Eye (tissue), 1 donor: ENCODE data around the gene MSH4.
A peak's percentile ranks its signal among the peaks of the same experiment; 100 is the strongest.
"Not testable (repeated sequence)": the region's sequence is repeated elsewhere in the genome, so short reads cannot be mapped to it uniquely, and the experiment has no call there.

Experiments
- DNase-seq: peaks from one replicate; pipeline ENCODE4 v3.0.0-alpha.2; 2015

Gene MSH4

GRCh38 chr1:75796376-75797272 is at the start of gene MSH4:
Gene MSH4, plus strand, starts transcription at chr1:75796882. Its CDS starts 104 bp downstream, at chr1:75796986.
- DNase-seq: peak; percentile 77

DNA sequence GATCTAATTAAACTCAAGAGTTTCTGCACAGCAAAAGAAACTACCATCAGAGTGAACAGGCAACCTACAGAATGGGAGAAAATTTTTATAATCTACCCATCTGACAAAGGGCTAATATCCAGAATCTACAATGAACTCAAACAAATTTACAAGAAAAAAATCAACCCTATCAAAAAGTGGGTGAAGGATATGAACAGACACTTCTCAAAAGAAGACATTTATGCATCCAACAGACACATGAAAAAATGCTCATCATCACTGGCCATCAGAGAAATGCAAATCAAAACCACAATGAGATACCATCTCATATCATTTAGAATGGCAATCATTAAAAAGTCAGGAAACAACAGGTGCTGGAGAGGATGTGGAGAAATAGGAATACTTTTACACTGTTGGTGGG is 39.5 kb upstream of the MSH4 start:
- not testable (repeated sequence) for DNase-seq

DNA sequence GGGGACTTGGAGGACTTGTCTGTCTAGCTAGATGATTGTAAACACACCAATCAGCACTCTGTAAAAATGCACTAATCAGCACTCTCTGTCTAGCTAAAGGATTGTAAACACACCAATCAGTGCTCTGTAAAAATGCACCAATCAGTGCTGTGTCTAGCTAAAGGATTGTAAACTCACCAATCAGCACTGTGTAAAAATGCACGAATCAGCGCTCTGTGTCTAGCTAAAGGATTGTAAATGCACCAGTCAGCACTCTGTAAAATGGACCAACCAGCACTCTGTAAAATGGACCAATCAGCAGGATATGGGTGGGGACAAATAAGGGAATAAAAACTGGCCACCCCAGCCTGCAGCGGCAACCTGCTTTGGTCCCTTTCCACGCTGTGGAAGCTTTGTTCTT is 38.1 kb upstream of the MSH4 start:
- not testable (repeated sequence) for DNase-seq

- DNase-seq: no peak
These were observed 32.5 kb upstream of the MSH4 start for GRCh38 chr1:75764057-75764655.

GRCh38 chr1:75765697-75766355 is 30.9 kb upstream of the MSH4 start:
- DNase-seq: no peak

DNA sequence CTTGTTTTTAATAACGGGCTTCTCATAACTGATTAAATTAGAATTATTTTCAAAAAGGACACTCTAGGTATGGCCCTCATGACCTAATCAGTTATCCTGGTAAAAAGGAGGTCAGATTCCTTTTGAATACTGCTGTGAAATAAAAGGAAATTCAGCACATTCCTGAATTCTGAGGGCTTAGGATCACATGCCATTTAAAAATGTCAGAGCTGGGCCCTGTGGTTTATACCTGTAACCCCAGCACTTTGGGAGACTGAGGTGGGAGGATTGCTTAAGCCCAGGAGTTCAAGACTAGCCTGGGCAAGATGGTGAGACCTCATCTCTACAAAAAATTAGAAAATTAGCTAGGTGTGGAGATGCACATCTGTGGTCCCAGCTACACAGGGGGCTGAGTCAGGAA is 28.7 kb upstream of the MSH4 start:
- no peak for DNase-seq

DNA sequence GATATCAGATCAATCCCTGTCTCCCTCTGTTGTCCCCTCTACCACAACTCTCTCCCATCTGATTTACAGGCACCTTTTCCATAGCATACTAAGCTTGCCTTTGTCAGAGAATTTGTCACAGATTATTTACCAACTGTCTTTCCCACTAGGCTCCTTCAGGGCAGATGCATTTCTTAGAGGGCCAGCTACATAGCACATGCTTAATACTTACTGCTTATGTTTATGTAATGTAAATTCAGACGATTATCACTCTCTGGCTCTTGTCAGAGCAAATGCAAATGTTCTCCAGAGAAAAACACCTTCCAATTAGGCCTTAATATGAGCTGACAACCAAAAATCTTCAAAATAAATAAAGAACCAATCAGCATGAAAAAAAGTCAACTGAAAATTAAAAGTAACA is 25.9 kb upstream of the MSH4 start:
- no peak for DNase-seq

DNA sequence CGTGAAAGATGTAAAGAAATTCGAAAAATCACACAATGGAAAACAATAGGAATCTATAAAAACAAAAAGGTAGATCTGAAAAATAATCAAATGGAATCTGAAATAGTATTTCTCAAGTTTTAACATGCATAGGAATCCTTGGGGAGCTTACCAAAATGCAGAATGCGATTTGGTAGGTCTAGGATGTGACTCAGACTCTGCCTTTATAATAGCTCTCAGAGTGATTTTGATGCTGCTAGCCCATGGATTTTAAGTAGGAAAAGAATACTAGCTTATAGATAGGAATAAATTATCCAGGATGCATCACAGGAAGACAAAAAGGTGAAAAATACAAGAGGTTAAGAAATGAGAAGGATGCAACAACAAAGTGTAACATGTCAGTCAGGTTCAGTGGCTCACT is 24.7 kb upstream of the MSH4 start:
- no peak for DNase-seq

DNA sequence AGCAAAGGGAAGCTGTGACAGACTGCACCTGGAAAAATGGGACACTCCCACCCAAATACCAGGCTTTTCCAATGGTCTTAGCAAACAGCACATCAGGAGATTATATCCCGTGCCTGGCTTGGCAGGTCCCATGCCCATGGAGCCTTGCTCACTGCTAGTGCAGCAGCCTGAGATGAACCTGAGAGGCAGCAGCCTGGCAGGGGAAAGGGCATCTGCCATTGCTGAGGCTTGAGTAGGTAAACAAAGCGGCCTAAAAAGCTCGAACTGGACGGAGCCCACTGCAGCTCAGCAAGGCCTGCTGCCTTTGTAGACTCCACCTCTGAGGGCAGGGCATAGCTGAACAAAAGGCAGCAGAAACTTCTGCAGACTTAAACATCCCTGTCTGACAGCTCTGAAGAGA is 18.9 kb upstream of the MSH4 start:
- DNase-seq: not testable (repeated sequence)

DNA sequence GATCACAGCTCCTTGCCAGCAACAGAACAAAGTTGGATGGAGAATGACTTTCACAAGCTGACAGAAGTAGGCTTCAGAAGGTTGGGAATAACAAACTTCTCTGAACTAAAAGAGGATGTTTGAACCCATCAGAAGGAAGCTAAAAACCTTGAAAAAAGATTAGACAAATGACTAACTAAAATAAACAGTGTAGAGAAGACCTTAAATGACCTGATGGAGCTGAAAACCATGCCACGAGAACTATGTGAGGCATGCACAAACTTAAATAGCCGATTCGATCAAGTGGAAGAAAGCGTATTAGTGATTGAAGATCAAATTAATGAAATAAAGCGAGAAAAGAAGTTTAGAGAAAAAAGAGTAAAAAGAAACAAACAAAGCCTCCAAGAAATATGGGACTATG is 18.0 kb upstream of the MSH4 start:
- not testable (repeated sequence) for DNase-seq

- DNase-seq: not testable (repeated sequence)
These were observed 16.5 kb upstream of the MSH4 start for GRCh38 chr1:75780183-75780582.

DNA sequence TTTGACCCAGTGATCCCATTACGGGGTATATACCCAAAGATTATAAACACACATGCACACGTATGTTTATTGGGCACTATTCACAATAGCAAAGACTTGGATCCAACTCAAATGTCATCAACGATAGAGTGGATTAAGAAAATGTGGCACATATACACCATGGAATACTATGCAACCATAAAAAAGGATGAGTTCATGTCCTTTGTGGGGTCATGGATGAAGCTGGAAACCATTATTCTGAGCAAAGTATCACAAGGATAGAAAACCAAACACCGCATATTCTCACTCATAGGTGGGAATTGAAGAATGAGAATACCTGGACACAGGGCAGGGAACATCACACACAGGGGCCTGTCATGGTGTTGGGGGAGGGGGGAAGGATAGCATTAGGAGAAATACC is 12.8 kb upstream of the MSH4 start:
- DNase-seq: not testable (repeated sequence)

GRCh38 chr1:75785320-75785982 is 11.2 kb upstream of the MSH4 start:
- no peak for DNase-seq

- peak; percentile 99 for DNase-seq
These were observed 10.5 kb upstream of the MSH4 start, which contains the start of gene RABGGTB for GRCh38 chr1:75785983-75786853. Gene RABGGTB, plus strand, starts transcription at chr1:75786256. Its CDS starts 16 bp downstream, at chr1:75786272.

DNA sequence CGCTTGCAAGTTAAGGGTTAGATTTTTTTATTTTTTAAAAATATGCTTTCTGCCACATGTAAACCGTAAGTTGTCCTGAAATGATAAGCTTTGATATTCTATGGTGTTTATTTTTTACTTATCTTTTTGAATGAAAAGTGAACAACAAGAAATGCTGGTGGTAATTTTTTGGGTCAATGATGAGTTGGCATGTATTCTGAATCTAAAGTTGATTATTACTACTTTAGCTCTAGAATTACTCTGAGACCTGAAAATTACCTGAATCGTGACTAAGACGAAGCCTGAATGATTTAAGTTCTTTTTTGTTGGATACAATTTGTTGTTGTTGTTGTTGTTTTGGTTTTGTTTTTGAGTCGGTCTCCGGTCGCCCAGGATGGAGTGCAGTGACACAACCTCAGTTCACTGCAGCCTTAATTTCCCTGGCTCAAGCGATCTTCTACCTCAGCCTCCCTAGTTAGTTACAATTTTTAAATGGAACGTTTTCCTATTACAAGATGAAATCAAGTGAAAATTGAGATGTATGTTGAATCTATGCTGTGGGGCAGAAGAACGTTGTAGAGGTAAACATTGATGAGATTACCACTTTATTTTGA is 9.7 kb upstream of the MSH4 start:
- DNase-seq: no peak

DNA sequence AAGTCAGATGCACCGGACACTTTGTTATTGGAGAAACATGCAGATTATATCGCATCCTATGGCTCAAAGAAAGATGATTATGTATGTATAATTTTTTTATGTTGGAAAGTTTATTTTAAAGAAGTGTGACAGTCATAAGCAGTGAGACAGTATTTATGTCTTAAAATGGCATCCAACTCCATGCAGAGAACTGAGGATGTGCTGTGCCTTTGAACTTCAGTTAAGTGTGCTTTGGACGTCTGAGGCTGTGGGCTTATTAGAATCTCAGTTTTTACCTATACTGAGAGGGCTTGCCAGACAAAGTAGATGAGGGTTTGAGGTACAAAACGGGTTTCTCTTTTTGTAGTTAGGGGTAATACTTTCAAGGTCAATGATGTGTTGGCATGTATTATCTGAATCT is 9.2 kb upstream of the MSH4 start:
- no peak for DNase-seq

DNA sequence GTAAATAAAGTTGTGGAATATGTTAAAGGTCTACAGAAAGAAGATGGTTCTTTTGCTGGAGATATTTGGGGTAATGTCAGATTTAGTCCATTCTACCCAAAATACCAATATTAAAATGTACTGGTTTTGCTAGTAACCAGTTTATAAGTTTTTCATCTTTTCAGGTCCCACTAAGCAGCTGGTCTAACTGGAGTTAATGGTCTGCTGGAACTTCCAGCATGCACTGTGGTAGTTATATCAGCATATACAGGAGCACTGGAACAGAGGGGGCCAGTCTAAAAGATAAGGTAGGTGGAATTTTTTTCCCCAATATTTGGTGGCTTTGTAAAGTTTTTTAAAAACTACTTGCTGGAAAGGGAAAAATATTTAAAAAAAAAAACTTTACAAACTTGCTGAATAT is 6.7 kb upstream of the MSH4 start:
- DNase-seq: no peak

DNA sequence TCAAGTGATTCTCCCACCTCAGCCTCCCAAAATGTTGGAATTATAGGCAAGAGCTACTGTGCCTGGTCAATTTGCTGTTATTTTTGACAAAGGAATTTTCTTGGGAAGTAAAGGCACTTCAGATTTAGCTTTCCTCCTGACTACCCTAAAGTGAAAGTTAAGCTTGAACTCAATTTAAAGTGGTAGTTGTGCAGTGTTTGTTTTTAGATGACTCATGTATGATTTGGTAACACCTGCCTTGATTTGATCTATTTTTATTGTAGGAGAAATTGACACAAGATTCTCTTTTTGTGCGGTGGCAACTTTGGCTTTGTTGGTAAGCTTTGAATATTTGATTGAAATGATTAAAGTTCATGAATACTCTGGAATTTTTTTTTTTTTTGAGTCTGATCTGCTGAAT is 5.7 kb upstream of the MSH4 start:
- no peak for DNase-seq

DNA sequence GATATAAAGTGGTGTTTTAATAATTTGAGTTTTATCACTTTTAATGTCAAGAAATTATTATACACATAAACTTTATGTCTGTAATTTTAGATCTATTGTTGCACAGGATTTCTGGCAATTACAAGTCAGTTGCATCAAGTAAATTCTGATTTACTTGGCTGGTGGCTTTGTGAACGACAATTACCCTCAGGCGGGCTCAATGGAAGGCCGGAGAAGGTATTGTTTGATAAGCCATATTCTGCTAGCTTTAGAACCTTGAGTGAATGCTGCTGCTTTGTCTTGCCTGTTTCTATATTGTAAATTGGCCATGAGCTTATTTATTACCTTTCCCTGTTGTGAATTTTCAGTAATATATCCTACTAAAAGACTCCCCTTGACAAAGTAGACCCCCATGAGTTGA is 4.6 kb upstream of the MSH4 start:
- no peak for DNase-seq

DNA sequence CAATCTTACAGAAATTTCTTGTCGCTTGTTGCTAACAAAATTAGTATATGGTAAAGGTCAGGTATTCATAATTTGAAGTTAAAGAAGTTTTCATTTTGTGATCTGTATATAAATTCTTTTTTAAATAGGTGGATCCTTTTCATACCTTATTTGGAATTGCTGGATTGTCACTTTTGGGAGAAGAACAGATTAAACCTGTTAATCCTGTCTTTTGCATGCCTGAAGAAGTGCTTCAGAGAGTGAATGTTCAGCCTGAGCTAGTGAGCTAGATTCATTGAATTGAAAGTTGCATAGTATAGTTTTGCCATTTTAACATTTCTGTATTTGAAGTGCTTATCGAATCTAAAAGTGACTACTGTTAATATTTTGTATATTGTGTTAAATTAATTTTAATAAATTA is 2.3 kb upstream of the MSH4 start:
- no peak for DNase-seq

GRCh38 chr1:75795703-75796193 is 934 bp upstream of the MSH4 start:
- no peak for DNase-seq

- DNase-seq: no peak
These were observed 549 bp downstream of the MSH4 start for GRCh38 chr1:75797273-75797588.
